COLO829 (cell line): ENCODE measurements around the gene TBC1D7.
A peak's percentile ranks its signal among the peaks of the same experiment; 100 is the strongest.

Experiments used
- DNase-seq: peaks from one replicate; pipeline ENCODE4 v3.0.0; 2012; ENCODE audit warnings: low spot score

The TBC1D7 gene

DNA sequence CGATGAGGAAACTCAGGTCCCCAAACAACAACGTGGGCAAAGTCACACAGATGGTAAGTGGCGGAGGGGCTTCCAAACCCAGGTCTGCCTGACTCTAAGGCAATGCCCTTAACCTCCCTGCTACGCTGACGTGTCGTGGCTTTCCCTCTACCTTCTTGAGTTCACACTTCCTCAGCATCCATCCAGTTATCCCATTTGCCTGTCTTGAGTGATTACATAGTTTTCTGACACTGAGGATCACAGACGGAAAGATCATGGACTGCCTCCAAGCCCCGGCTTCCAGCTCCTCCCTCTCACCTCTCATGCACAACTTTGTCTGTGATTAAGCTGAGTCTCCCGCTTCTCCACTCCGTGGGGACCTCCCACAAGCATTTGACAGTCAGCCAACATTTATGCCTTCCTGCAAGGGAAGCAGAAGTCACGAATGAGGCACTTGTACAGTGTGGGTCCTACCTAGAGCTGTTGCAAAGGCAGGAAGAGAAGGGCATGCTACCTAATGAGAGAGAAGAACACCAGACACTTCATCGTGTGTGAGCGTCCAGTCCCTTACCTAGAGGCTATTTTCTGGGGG is 33.8 kb downstream of the TBC1D7 start:
- DNase-seq, result no peak

- DNase-seq, result no peak
These were observed 35.6 kb downstream of the TBC1D7 start for GRCh38 chr6:13292774-13293173.

DNA sequence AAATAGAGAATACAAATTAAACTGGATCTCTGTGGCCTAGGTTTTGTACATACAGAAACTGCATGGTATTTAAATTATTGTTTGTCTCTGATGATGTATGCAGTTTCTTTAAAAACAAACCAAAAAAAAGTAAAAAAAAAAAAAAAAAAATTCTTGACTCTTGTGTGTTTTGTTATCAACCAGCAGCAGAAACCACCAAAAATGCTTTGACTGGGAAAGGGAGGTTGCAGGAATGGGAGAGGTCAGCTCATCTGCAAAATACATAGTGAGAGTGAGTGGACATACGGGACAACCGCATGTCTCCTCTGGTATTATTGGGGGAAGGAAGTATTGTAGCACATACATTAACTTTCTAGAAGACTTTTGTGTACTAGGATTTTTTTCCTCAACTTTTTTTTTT is 38.0 kb downstream of the TBC1D7 start:
- DNase-seq, result no peak

GRCh38 chr6:13289789-13290318 is 38.5 kb downstream of the TBC1D7 start:
- no peak for DNase-seq

DNA sequence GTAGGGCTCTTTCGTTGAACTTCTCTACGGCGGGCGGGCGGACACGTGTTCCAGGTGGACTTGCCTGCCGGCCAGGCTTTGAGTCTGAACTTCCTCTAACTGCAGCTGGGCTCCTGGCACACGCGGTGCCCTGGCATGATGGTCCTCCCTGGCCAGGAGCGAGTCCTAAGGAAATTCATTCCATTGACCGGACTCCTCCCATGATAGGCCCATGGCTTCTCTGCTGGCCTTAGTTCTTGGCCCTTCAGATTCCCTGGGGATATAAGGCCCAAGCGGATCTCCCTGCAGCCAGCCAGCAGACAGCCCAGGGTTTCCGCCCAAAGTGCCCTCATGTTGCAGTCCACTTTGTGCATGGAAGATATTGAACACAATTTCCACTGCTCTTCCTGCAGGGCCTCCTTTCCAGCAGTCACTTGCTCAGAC is 39.4 kb downstream of the TBC1D7 start:
- DNase-seq, result no peak

- no peak for DNase-seq
These were observed 39.9 kb downstream of the TBC1D7 start for GRCh38 chr6:13288481-13288880.

GRCh38 chr6:13287104-13287503 is 41.2 kb downstream of the TBC1D7 start:
- DNase-seq, result no peak

- DNase-seq, result no peak
These were observed 42.2 kb downstream of the TBC1D7 start for GRCh38 chr6:13286181-13286580.

- no peak for DNase-seq
These were observed 42.6 kb downstream of the TBC1D7 start for GRCh38 chr6:13285705-13286104.

- DNase-seq, result no peak
These were observed 43.7 kb downstream of the TBC1D7 start for GRCh38 chr6:13284646-13285045.

DNA sequence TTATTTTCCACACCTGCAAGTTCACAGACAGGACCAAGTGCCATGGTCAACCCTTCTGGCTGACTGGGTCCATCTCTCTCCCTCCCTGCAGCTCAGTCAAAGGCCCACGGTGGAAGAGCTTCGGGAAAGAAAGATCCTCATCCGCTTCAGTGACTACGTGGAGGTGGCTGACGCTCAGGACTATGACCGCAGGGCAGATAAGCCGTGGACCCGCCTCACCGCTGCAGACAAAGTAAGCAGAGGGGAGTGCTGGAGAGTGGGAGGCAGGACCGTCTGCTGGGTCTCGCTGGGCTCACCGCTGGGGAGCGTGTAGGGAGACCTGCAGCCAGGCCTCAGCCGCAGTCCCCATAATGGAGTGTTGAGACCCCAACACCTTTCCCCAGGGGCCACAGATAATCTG is 45.0 kb downstream of the TBC1D7 start:
- DNase-seq, result no peak

DNA sequence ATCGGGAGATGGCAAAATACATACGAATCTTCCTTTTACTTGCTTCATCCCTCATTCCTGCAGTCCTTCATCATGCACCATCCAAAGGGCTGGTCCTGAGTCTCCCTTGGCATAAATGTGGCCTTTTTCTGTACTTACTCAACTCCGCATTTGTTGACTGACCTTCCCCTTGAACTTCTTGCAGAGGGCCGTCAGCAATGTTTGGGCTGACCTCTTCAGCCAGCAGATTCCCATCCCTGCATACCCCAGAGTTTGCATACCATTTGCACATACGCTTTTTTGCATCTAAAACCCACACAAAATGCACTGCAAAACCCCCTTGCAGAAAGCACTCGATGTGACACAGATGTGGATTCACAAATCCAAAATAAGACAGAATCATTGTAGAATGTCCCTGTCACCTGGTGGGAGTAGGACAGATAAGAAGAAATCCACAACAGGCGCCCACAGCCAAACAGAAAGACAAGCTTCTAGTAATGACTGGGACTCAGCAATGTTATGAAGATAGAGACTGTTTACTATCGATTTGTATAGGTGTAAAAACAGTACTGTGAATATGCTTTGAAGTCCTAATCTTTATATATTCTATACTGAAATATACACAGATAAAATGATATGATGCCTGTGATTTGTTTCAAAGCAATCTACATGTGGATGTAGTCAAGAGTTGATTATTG is 45.8 kb downstream of the TBC1D7 start:
- DNase-seq, result no peak

GRCh38 chr6:13281686-13282085 is 46.7 kb downstream of the TBC1D7 start:
- DNase-seq, result no peak

- DNase-seq, result no peak
These were observed 48.1 kb downstream of the TBC1D7 start for GRCh38 chr6:13280254-13280653.

GRCh38 chr6:13278991-13279390 is 49.3 kb downstream of the TBC1D7 start:
- peak; percentile 96 for DNase-seq

DNA sequence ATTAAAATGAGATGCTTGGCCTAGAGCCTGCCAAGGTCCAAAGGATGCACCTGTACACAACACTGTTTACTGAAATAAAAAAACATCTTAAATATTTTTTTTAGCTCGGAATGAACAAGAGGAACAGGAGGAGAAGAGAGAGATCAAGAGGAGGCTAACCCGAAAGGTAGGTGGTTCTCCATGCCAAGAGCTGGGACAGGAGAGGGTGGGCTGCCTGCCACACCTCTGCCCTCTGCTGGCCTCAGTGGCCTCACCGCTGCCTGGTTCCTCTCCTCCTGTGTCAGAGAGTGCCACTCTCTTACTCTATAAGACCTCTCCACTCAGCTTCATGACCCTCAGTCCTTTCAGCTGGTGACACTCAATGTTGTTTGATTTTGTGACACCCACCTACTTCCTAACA is 50.2 kb downstream of the TBC1D7 start:
- no peak for DNase-seq

- no peak for DNase-seq
These were observed 51.1 kb downstream of the TBC1D7 start for GRCh38 chr6:13277231-13277630.

GRCh38 chr6:13275435-13275989 is 52.8 kb downstream of the TBC1D7 start:
- no peak for DNase-seq

GRCh38 chr6:13274707-13275434 is 53.5 kb downstream of the TBC1D7 start:
- no peak for DNase-seq

GRCh38 chr6:13273931-13274706 is 54.2 kb downstream of the TBC1D7 start:
- DNase-seq, result peak; percentile 51

DNA sequence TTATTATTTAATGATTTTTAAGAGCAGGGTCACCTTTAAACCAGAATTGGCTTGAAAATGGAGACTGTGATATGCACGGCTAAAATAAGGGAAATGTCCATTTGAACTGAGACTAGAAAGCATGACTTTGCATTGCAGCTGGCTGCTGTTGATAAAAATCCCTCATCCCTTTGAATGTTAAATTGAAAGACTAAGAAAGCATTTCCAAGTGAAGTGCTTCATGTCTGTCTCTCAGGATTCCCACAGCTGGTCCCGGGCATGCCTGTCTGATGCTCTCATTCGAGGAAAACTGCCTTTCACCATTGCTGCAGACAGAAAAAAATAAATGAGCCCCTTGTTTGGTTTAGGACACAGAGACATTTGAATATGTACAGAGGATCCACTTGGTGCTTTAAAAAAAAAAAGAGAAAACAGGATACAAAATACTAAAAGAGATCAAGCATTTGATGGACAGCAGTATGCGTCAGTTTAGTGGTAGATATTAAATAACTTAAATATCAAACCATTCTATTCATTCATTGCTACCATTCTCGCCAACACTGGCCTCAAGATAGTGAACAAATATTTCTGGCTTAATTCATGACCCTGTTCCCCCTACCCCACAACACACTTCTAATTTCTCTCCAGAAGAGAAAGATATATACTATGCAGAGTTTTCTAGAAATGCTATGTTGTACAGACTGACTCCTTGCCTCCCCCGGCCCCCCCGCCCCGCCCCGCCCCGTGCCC is 55.0 kb downstream of the TBC1D7 start:
- DNase-seq, result peak; percentile 58
